Stimulated activated naive CD8-positive, alpha-beta T cell treated with anti-CD3 and anti-CD28 coated beads, Interleukin-15, Interleukin-2, amounts not matched to agents 100 U/mL and 50 U/mL, for 24 hours (primary cell): ENCODE data around the gene PIH1D1.
"Not testable (repeated sequence)": the region's sequence is repeated elsewhere in the genome, so short reads cannot be mapped to it uniquely, and the experiment has no call there.

Experiments used
- ATAC-seq: fragments of 150-1000 bp; cut with Tn5 transposase; one replicate; pipeline ENCODE4 v1.10.0; 2021
- DNase-seq: peaks from one replicate; pipeline ENCODE4 v3.0.0; 2021

The PIH1D1 gene

GRCh38 chr19:49481020-49481683 lies 29.5 kb upstream of the PIH1D1 start:
- DNase-seq, result no peak
- ATAC-seq, result no peak

- no peak for DNase-seq
Measured at GRCh38 chr19:49479975-49480628, 28.5 kb upstream of the PIH1D1 start.

GRCh38 chr19:49475995-49476880 lies 24.6 kb upstream of the PIH1D1 start:
- DNase-seq (peak; percentile 88), ATAC-seq (peak; percentile 76)

More at GRCh38 chr19:49479975-49480628, 28.5 kb upstream of the PIH1D1 start:
- ATAC-seq, result no peak

GRCh38 chr19:49475191-49475917 lies 23.7 kb upstream of the PIH1D1 start:
- no peak for DNase-seq
- ATAC-seq, result no peak

- DNase-seq, result no peak
- no peak for ATAC-seq
Measured at GRCh38 chr19:49474542-49474924, 22.9 kb upstream of the PIH1D1 start.

- ATAC-seq (peak; percentile 56), DNase-seq (peak; percentile 92)
Measured at GRCh38 chr19:49473868-49474541, 22.4 kb upstream of the PIH1D1 start, which contains the start of gene FLT3LG. FLT3LG (plus strand) TSS chr19:49474215; CDS start chr19:49474640, 425 bp downstream.

GRCh38 chr19:49473501-49473867 lies 21.9 kb upstream of the PIH1D1 start:
- not testable (repeated sequence) for DNase-seq, ATAC-seq

GRCh38 chr19:49472936-49473335 lies 21.3 kb upstream of the PIH1D1 start:
- ATAC-seq (no peak), DNase-seq (peak; percentile 36)

- DNase-seq, result no peak
- ATAC-seq, result no peak
Measured at GRCh38 chr19:49470615-49470978, 19.0 kb upstream of the PIH1D1 start.

GRCh38 chr19:49469828-49470614 lies 18.4 kb upstream of the PIH1D1 start:
- ATAC-seq (peak; percentile 67), DNase-seq (peak; percentile 89)

GRCh38 chr19:49468746-49469447 lies 17.3 kb upstream of the PIH1D1 start:
- ATAC-seq, result peak; percentile 77
- peak; percentile 74 for DNase-seq

GRCh38 chr19:49468199-49468598 lies 16.6 kb upstream of the PIH1D1 start:
- no peak for ATAC-seq
- DNase-seq, result no peak

GRCh38 chr19:49465371-49465770 lies 13.8 kb upstream of the PIH1D1 start:
- DNase-seq, result no peak
- no peak for ATAC-seq

- ATAC-seq (no peak), DNase-seq (no peak)
Measured at GRCh38 chr19:49463960-49464740, 12.5 kb upstream of the PIH1D1 start.

- ATAC-seq (no peak), DNase-seq (no peak)
Measured at GRCh38 chr19:49462492-49462891, 10.9 kb upstream of the PIH1D1 start.

GRCh38 chr19:49461656-49462055 lies 10.0 kb upstream of the PIH1D1 start:
- ATAC-seq, result no peak

GRCh38 chr19:49461130-49461529 lies 9.5 kb upstream of the PIH1D1 start:
- DNase-seq, ATAC-seq: not testable (repeated sequence)

More at GRCh38 chr19:49461656-49462055, 10.0 kb upstream of the PIH1D1 start:
- DNase-seq, result no peak

GRCh38 chr19:49459388-49459787 lies 7.8 kb upstream of the PIH1D1 start:
- ATAC-seq (no peak), DNase-seq (no peak)

- ATAC-seq (no peak), DNase-seq (no peak)
Measured at GRCh38 chr19:49458567-49458903, 6.9 kb upstream of the PIH1D1 start.
